ENCODE measurements around the gene BPIFB2. TPM values are rescaled to one million over a fixed set of nuclear protein-coding genes. Genes with fewer than 3 reads are reported as not detected.

BPIFB2 gene
- total and polyA plus RNA-seq, 4 donors = 0.33 to 3.7 (median 1.5) TPM

DNA sequence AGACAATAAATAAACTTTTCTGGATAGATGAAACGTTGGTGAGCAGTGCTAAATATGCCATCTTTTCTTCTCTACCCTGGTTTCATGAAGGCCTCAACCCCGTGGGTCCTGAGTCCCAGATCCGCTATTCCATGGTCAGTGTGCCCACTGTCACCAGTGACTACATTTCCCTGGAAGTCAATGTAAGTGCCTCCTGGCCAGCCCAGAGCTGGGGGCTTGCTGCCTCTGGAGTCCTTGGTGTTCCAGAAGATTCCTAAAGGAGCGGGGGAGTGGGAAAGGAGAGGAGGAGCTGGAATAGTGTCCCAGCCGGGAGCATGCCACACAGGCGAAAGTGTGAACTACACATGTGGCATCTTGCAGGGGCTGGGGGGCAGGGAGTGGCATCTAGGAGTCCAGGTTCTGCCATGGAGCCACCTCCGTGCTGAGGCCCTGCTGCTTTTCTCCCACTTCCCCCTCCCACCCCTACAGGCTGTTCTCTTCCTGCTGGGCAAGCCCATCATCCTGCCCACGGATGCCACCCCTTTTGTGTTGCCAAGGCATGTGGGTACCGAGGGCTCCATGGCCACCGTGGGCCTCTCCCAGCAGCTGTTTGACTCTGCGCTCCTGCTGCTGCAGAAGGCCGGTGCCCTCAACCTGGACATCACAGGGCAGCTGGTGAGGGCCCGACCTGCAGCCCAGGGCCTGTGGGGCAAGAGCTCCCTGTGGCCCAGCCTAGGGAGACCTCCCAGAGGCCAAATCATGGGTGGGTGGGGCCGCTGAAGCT lies 10.8 kb downstream of the BPIFB2 start:
- Histone ChIP-seq H3K4me1 (ENCODE audit: control insufficient read depth in 4 of 4, insufficient read depth in 4 of 4, low read length in 3 of 4) (no peaks in the 10 kb centered on the region), H3K9ac (ENCODE audit: low read depth in 1 of 2, low read length in 2 of 2) (no peak overlapping the region), H3K9me3 (ENCODE audit: control insufficient read depth in 4 of 4, low read length in 3 of 4) (no peaks in the 10 kb centered on the region), H3K4me3 (ENCODE audit: low read depth in 1 of 3, low read length in 3 of 3) (no peak overlapping the region), H3K27me3 (ENCODE audit: control insufficient read depth in 4 of 4, insufficient read depth in 4 of 4, low read length in 3 of 4) (no peaks in the 10 kb centered on the region), H3K27ac (ENCODE audit: low read depth in 1 of 2, low read length in 2 of 2) (no peak overlapping the region), H3K36me3 (ENCODE audit: control insufficient read depth in 4 of 4, insufficient read depth in 3 of 4, low read depth in 1 of 4, low read length in 3 of 4) (no peaks in the 10 kb centered on the region)
- DNase-seq (ENCODE audit: low spot score) = no peak
- TF ChIP-seq, protein P1, sequence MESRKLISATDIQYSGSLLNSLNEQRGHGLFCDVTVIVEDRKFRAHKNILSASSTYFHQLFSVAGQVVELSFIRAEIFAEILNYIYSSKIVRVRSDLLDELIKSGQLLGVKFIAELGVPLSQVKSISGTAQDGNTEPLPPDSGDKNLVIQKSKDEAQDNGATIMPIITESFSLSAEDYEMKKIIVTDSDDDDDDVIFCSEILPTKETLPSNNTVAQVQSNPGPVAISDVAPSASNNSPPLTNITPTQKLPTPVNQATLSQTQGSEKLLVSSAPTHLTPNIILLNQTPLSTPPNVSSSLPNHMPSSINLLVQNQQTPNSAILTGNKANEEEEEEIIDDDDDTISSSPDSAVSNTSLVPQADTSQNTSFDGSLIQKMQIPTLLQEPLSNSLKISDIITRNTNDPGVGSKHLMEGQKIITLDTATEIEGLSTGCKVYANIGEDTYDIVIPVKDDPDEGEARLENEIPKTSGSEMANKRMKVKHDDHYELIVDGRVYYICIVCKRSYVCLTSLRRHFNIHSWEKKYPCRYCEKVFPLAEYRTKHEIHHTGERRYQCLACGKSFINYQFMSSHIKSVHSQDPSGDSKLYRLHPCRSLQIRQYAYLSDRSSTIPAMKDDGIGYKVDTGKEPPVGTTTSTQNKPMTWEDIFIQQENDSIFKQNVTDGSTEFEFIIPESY (IDR thresholded peaks at IDR 0.05) = no peak
- no peak for TF ChIP-seq HNF4G (IDR thresholded peaks at IDR 0.05)
- TF ChIP-seq TAF1 (conservative IDR thresholded peaks at IDR 0.05) = no peak
- no peak for TF ChIP-seq YY1 (IDR thresholded peaks at IDR 0.05)
- no peak for TF ChIP-seq SP1 (IDR thresholded peaks at IDR 0.05)
- TF ChIP-seq, protein P2, sequence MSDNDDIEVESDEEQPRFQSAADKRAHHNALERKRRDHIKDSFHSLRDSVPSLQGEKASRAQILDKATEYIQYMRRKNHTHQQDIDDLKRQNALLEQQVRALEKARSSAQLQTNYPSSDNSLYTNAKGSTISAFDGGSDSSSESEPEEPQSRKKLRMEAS (IDR thresholded peaks at IDR 0.05) = no peak
- no peak for TF ChIP-seq EGR1 (IDR thresholded peaks at IDR 0.05; ENCODE audit: low read depth in 2 of 2)
- TF ChIP-seq JUND (IDR thresholded peaks at IDR 0.05) = no peak
- no peak for TF ChIP-seq RXRA (IDR thresholded peaks at IDR 0.05)
- no peak for TF ChIP-seq HNF4A (conservative IDR thresholded peaks at IDR 0.05)
- TF ChIP-seq, protein P3, sequence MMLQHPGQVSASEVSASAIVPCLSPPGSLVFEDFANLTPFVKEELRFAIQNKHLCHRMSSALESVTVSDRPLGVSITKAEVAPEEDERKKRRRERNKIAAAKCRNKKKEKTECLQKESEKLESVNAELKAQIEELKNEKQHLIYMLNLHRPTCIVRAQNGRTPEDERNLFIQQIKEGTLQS (IDR thresholded peaks at IDR 0.05) = no peak
- TF ChIP-seq, protein P4, sequence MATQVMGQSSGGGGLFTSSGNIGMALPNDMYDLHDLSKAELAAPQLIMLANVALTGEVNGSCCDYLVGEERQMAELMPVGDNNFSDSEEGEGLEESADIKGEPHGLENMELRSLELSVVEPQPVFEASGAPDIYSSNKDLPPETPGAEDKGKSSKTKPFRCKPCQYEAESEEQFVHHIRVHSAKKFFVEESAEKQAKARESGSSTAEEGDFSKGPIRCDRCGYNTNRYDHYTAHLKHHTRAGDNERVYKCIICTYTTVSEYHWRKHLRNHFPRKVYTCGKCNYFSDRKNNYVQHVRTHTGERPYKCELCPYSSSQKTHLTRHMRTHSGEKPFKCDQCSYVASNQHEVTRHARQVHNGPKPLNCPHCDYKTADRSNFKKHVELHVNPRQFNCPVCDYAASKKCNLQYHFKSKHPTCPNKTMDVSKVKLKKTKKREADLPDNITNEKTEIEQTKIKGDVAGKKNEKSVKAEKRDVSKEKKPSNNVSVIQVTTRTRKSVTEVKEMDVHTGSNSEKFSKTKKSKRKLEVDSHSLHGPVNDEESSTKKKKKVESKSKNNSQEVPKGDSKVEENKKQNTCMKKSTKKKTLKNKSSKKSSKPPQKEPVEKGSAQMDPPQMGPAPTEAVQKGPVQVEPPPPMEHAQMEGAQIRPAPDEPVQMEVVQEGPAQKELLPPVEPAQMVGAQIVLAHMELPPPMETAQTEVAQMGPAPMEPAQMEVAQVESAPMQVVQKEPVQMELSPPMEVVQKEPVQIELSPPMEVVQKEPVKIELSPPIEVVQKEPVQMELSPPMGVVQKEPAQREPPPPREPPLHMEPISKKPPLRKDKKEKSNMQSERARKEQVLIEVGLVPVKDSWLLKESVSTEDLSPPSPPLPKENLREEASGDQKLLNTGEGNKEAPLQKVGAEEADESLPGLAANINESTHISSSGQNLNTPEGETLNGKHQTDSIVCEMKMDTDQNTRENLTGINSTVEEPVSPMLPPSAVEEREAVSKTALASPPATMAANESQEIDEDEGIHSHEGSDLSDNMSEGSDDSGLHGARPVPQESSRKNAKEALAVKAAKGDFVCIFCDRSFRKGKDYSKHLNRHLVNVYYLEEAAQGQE (IDR thresholded peaks at IDR 0.05) = no peak
- TF ChIP-seq FOXA2 (IDR thresholded peaks at IDR 0.05) = no peak
- TF ChIP-seq RAD21 (IDR thresholded peaks at IDR 0.05) = no peak
- TF ChIP-seq, protein P5, sequence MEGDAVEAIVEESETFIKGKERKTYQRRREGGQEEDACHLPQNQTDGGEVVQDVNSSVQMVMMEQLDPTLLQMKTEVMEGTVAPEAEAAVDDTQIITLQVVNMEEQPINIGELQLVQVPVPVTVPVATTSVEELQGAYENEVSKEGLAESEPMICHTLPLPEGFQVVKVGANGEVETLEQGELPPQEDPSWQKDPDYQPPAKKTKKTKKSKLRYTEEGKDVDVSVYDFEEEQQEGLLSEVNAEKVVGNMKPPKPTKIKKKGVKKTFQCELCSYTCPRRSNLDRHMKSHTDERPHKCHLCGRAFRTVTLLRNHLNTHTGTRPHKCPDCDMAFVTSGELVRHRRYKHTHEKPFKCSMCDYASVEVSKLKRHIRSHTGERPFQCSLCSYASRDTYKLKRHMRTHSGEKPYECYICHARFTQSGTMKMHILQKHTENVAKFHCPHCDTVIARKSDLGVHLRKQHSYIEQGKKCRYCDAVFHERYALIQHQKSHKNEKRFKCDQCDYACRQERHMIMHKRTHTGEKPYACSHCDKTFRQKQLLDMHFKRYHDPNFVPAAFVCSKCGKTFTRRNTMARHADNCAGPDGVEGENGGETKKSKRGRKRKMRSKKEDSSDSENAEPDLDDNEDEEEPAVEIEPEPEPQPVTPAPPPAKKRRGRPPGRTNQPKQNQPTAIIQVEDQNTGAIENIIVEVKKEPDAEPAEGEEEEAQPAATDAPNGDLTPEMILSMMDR (IDR thresholded peaks at IDR 0.05; ENCODE audit: low read depth, low read length, missing input control) = no peak
- no peak for TF ChIP-seq GABPA (IDR thresholded peaks at IDR 0.05 in 1 of 2, conservative IDR thresholded peaks at IDR 0.05 in 1 of 2)
- no peak for TF ChIP-seq FOXA1 (IDR thresholded peaks at IDR 0.05)
- no peak for TF ChIP-seq NR2F2 (IDR thresholded peaks at IDR 0.05)
- WGBS = 82% methylated on average over 14 of the region's 14 CpGs

Measured in liver (tissue), 9 donors.